HEK293 (cell line): ENCODE data around the gene CEP350.
A peak's percentile ranks its signal among the peaks of the same experiment; 100 is the strongest.

Experiments
- GLIS1 ChIP-seq: fragments of 450-650 bp; formaldehyde crosslinking; IDR thresholded peaks from 2 replicates; pipeline ENCODE4 v1.5.1; 2016; ENCODE audit warnings: missing biosample characterization, missing genetic modification characterization
- HIC1 ChIP-seq: fragments of 450-650 bp; formaldehyde crosslinking; IDR thresholded peaks from 2 replicates; pipeline ENCODE4 v1.5.1; 2016; ENCODE audit warnings: missing biosample characterization, missing genetic modification characterization
- HOXA7 ChIP-seq: sonication (generic); formaldehyde crosslinking; IDR thresholded peaks from 2 replicates; pipeline ENCODE4 v1.8.1; 2022; ENCODE audit warnings: missing genetic modification reagents, borderline replicate concordance
- KLF7 ChIP-seq: fragments of 450-650 bp; formaldehyde crosslinking; IDR thresholded peaks from 2 replicates; pipeline ENCODE4 v1.5.1; 2016; ENCODE audit warnings: missing biosample characterization, missing genetic modification characterization, borderline replicate concordance
- PRDM1 ChIP-seq: fragments of 450-650 bp; formaldehyde crosslinking; IDR thresholded peaks from 2 replicates; pipeline ENCODE4; 2016; ENCODE audit warnings: missing biosample characterization, missing genetic modification characterization
- PRDM2 ChIP-seq: fragments of 450-650 bp; formaldehyde crosslinking; IDR thresholded peaks from 2 replicates; pipeline ENCODE4 v1.5.1; 2016; ENCODE audit warnings: missing biosample characterization, missing genetic modification characterization, borderline replicate concordance
- SCRT2 ChIP-seq: fragments of 450-650 bp; formaldehyde crosslinking; IDR thresholded peaks from 2 replicates; pipeline ENCODE4 v1.5.1; 2016; ENCODE audit warnings: missing biosample characterization, missing genetic modification characterization
- SP2 ChIP-seq: fragments of 450-650 bp; formaldehyde crosslinking; IDR thresholded peaks from 2 replicates; pipeline ENCODE4 v1.5.1; 2016; ENCODE audit warnings: missing biosample characterization, missing genetic modification characterization
- WT1 ChIP-seq: fragments of 450-650 bp; formaldehyde crosslinking; IDR thresholded peaks from 2 replicates; pipeline ENCODE4 v1.5.1; 2016; ENCODE audit warnings: missing biosample characterization, missing genetic modification characterization
- ZBTB6 ChIP-seq: fragments of 450-650 bp; formaldehyde crosslinking; IDR thresholded peaks from 2 replicates; pipeline ENCODE4 v1.5.1; 2017; ENCODE audit warnings: missing biosample characterization, missing genetic modification characterization
- ZEB2 ChIP-seq: fragments of 450-650 bp; formaldehyde crosslinking; IDR thresholded peaks from 2 replicates; pipeline ENCODE4 v1.5.1; 2016; ENCODE audit warnings: missing biosample characterization, missing genetic modification characterization
- ZFHX2 ChIP-seq: fragments of 450-650 bp; formaldehyde crosslinking; conservative IDR thresholded peaks from 2 replicates; pipeline ENCODE4 v1.5.1; 2016; ENCODE audit warnings: missing biosample characterization, missing genetic modification characterization
- ZNF157 ChIP-seq: fragments of 450-650 bp; formaldehyde crosslinking; IDR thresholded peaks from 2 replicates; pipeline ENCODE4 v1.5.1; 2016; ENCODE audit warnings: missing biosample characterization, missing genetic modification characterization
- ZNF2 ChIP-seq: fragments of 450-650 bp; formaldehyde crosslinking; IDR thresholded peaks from 2 replicates; pipeline ENCODE4 v1.5.1; 2016; ENCODE audit warnings: missing biosample characterization, missing genetic modification characterization
- ZNF223 ChIP-seq: fragments of 450-650 bp; formaldehyde crosslinking; IDR thresholded peaks from 2 replicates; pipeline ENCODE4 v1.5.1; 2016; ENCODE audit warnings: missing biosample characterization, missing genetic modification characterization
- ZNF248 ChIP-seq: fragments of 450-650 bp; formaldehyde crosslinking; IDR thresholded peaks from 2 replicates; pipeline ENCODE4 v1.5.1; 2017; ENCODE audit warnings: missing biosample characterization, missing genetic modification characterization
- ZNF302 ChIP-seq: fragments of 450-650 bp; formaldehyde crosslinking; IDR thresholded peaks from 2 replicates; pipeline ENCODE4 v1.5.1; 2016; ENCODE audit warnings: missing biosample characterization, missing genetic modification characterization, low read depth
- ZNF350 ChIP-seq: fragments of 450-650 bp; formaldehyde crosslinking; IDR thresholded peaks from 2 replicates; pipeline ENCODE4 v1.5.0; 2017; ENCODE audit warnings: missing biosample characterization, mild to moderate bottlenecking, missing genetic modification characterization
- ZNF362 ChIP-seq: fragments of 450-650 bp; formaldehyde crosslinking; IDR thresholded peaks from 2 replicates; pipeline ENCODE4 v1.5.1; 2016; ENCODE audit warnings: missing biosample characterization, missing genetic modification characterization
- ZNF514 ChIP-seq: fragments of 450-650 bp; formaldehyde crosslinking; IDR thresholded peaks from 2 replicates; pipeline ENCODE4 v1.5.1; 2016; ENCODE audit warnings: missing biosample characterization, missing genetic modification characterization
- ZNF624 ChIP-seq: fragments of 450-650 bp; formaldehyde crosslinking; IDR thresholded peaks from 2 replicates; pipeline ENCODE4 v1.5.1; 2017; ENCODE audit warnings: missing biosample characterization, missing genetic modification characterization
- ZNF654 ChIP-seq: fragments of 450-650 bp; formaldehyde crosslinking; IDR thresholded peaks from 2 replicates; pipeline ENCODE4 v1.5.1; 2016; ENCODE audit warnings: low read depth, missing biosample characterization, missing genetic modification characterization
- ZNF664 ChIP-seq: fragments of 450-650 bp; formaldehyde crosslinking; IDR thresholded peaks from 2 replicates; pipeline ENCODE4 v1.5.1; 2016; ENCODE audit warnings: missing biosample characterization, missing genetic modification characterization
- ZNF843 ChIP-seq: fragments of 450-650 bp; formaldehyde crosslinking; IDR thresholded peaks from 2 replicates; pipeline ENCODE4 v1.5.1; 2016; ENCODE audit warnings: missing biosample characterization, missing genetic modification characterization
- TF ChIP-seq, protein P1 (sequence below): fragments of 450-650 bp; formaldehyde crosslinking; IDR thresholded peaks from 2 replicates; pipeline ENCODE4 v1.5.1; 2016; ENCODE audit warnings: missing biosample characterization, missing genetic modification characterization
- TF ChIP-seq, protein P2 (sequence below): fragments of 450-650 bp; formaldehyde crosslinking; IDR thresholded peaks from 2 replicates; pipeline ENCODE4 v1.5.1; 2016; ENCODE audit warnings: missing biosample characterization, missing genetic modification characterization
- TF ChIP-seq, protein P3 (sequence below): fragments of 450-650 bp; IDR thresholded peaks from 2 replicates; pipeline ENCODE4 v1.5.1; 2018; ENCODE audit warnings: missing biosample characterization, missing genetic modification characterization

The CEP350 gene

DNA sequence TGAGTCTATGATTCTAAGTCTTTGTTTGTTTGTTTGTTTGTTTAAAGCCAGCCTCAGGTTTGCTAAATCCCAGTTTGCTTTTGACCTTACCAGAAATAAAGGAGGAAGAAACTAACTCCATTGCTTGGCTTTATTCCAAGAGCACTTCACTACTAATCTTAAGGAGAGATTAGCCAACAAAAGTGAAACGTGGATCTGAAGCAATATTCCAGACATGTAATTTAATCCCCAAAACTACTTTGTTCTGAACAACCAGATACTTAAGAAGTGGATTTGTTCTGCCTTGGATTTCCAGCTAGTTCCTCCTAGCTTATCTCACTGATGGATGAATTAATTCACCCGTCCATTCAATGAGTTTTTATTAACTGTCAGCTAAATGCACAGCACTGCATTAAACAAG is 15.9 kb upstream of the CEP350 start (continued):
- no peak for TF ChIP-seq ZBTB6
- TF ChIP-seq, protein P1, sequence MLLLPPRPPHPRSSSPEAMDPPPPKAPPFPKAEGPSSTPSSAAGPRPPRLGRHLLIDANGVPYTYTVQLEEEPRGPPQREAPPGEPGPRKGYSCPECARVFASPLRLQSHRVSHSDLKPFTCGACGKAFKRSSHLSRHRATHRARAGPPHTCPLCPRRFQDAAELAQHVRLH (tag by site-specific recombination), result peak; percentile 20; the same call in 1 of the 2 replicates
- no peak for TF ChIP-seq ZNF248
- no peak for TF ChIP-seq ZNF514
- no peak for TF ChIP-seq HOXA7 (CRISPR knock-in tag)
- no peak for TF ChIP-seq KLF7
- peak; percentile 61; the same call in 1 of the 2 replicates for TF ChIP-seq ZEB2 (tag by site-specific recombination)
- TF ChIP-seq ZFHX2 (tag by site-specific recombination), result no peak
- peak; percentile 94 for TF ChIP-seq ZNF843 (tag by site-specific recombination)
- TF ChIP-seq, protein P2, sequence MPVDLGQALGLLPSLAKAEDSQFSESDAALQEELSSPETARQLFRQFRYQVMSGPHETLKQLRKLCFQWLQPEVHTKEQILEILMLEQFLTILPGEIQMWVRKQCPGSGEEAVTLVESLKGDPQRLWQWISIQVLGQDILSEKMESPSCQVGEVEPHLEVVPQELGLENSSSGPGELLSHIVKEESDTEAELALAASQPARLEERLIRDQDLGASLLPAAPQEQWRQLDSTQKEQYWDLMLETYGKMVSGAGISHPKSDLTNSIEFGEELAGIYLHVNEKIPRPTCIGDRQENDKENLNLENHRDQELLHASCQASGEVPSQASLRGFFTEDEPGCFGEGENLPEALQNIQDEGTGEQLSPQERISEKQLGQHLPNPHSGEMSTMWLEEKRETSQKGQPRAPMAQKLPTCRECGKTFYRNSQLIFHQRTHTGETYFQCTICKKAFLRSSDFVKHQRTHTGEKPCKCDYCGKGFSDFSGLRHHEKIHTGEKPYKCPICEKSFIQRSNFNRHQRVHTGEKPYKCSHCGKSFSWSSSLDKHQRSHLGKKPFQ, result peak; percentile 42; the same call in 1 of the 2 replicates
- no peak for TF ChIP-seq SCRT2 (tag by site-specific recombination)
- TF ChIP-seq ZNF223 (tag by site-specific recombination), result no peak
- TF ChIP-seq ZNF350 (tag by site-specific recombination), result no peak
- no peak for TF ChIP-seq ZNF664 (tag by site-specific recombination)
- no peak for TF ChIP-seq ZNF362 (tag by site-specific recombination)
- TF ChIP-seq, protein P3, sequence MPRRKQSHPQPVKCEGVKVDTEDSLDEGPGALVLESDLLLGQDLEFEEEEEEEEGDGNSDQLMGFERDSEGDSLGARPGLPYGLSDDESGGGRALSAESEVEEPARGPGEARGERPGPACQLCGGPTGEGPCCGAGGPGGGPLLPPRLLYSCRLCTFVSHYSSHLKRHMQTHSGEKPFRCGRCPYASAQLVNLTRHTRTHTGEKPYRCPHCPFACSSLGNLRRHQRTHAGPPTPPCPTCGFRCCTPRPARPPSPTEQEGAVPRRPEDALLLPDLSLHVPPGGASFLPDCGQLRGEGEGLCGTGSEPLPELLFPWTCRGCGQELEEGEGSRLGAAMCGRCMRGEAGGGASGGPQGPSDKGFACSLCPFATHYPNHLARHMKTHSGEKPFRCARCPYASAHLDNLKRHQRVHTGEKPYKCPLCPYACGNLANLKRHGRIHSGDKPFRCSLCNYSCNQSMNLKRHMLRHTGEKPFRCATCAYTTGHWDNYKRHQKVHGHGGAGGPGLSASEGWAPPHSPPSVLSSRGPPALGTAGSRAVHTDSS (tag by site-specific recombination), result no peak
- 0 out of 2 replicates have a peak, but pooled peaks have one; percentile 14 for TF ChIP-seq PRDM1 (tag by site-specific recombination)
- no peak for TF ChIP-seq PRDM2
- TF ChIP-seq SP2, result no peak
- TF ChIP-seq ZNF654 (tag by site-specific recombination), result no peak
- no peak for TF ChIP-seq ZNF624 (tag by site-specific recombination)
- peak; percentile 15; the same call in 1 of the 2 replicates for TF ChIP-seq HIC1 (tag by site-specific recombination)
- TF ChIP-seq WT1 (tag by site-specific recombination), result peak; percentile 66
- no peak for TF ChIP-seq GLIS1
- TF ChIP-seq ZNF2, result no peak
- TF ChIP-seq ZNF302 (tag by site-specific recombination), result no peak
- no peak for TF ChIP-seq ZNF157 (tag by site-specific recombination)
